Caki2 (cell line): ENCODE results near the gene WDR20. TPM values are rescaled to one million over a fixed set of nuclear protein-coding genes. Genes with fewer than 3 reads are reported as not detected.
"Not testable (repeated sequence)": the region's sequence is repeated elsewhere in the genome, so short reads cannot be mapped to it uniquely, and the experiment has no call there.

Experiments
- DNase-seq: peaks from one replicate; pipeline ENCODE4 v3.0.0-alpha.2; 2015; ENCODE audit warnings: low read depth
- in situ Hi-C: cut with HindIII; loops from 2 replicates; pipeline ENCODE4 v1.10.0; 2016; ENCODE audit warnings: low sequenced_read_pairs, low pct_unique_long_range_greater_than_20kb, mixed read lengths
- total RNA-seq: library from RNA; depleted of rRNA; stranded (reverse); fragments of >200 nt; shearing (Covaris generic); gene quantifications from 2 replicates; pipeline ENCODE4 v1.2.3, GENCODE V29; 2014; ENCODE audit warnings: low replicate concordance

WDR20 gene
- total RNA-seq, 1 experiment from 2014 or later, result 17.0 TPM

DNA sequence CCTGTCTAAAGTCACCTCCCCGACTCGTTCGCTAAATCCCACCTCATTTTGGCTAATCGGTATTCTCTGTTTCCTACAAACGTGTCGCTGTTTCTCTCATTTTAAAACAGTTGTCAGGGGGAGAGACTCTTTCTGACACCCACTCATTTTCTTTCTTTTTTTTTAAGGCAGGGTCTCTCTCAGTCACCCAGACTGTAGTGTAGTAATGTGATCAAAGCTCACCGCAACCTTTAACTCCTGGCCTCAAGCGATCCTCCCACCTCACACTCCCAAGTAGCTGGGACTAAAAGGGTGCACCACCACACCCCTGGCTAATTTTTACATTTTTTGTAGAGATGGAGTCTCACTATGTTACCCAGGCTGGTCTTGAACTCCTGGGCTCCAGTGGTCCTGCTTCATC is 19.1 kb downstream of the WDR20 start:
- in situ Hi-C loops, result no loop called here
- no peak for DNase-seq

DNA sequence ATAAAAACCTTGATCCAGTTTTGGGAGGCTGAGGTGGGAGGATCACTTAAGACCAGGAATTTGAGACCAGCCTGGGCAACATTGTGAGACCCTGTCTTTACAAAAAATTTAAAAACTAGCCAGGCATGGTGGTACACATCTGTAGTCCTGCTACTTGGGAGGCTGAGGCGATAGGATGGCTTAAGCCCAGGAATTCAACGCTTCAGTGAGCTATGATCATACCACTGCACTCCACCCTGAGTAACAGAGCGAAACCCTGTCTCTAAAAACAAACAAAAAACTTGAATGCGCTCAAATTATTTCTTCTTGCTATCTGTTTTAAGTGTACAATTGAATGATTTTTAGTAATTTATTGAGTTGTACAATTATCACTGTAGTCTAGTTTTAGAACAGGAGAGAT is 20.1 kb downstream of the WDR20 start:
- peak; percentile 56 for DNase-seq
- in situ Hi-C loops, result no loop called here

DNA sequence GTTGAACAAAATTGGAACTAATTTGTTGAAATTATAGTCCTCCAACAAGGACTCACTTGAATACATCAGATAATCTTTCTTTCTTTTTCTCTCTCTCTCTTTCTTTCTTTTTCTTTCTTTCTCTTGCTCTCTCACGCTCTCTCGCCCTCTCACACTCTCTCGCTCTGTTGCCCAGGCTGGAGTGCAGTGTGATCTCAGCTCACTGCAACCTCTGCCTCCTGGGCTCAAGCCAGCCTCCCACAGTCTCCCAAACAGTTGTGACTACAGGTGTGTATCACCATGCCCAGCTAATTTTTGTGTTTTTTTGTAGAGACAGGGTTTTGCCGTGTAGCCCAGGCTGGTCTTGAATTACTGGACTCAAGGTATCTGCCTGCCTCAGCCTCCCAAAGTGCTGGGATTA is 22.8 kb downstream of the WDR20 start:
- DNase-seq, result no peak
- in situ Hi-C loops, result no loop called here

DNA sequence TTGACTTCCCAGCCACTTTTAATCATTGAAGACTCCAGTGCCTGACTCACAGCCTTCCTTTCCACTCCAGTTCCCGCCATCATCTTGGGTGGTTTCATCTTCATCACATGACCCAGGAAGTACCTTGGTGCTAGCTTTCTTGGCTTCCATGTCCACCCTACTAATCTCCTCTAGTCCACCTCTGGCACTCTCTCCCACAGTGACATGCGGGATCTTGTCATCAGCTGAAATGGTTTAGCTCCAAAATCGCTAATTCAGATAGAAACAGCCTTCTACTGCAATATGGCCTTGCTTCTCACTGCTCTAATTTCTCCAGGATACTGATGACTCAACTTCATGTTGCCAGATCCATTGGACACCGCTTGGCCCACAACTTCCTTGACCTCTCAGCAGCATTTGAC is 24.5 kb downstream of the WDR20 start:
- in situ Hi-C loops, result no loop called here
- peak; percentile 78 for DNase-seq

DNA sequence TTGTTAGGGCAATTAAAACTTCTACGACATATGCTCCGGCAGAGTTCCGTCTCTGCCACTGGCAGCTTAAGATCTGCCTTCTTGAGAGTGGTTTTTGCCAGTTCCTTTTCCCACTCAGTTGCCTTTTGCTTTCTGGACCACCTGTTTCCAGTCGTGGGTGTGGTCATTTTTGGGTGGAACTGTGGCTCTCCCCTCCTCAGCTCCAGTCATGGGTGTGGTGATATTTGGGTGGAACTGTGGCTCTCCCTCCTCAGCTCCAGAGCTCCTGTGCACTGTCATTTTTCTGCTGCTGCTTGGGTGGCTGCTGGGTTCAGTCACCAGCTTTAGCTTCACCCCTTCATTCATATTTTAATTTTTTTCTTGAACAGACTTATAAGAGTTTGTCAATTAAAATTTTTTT is 25.3 kb downstream of the WDR20 start:
- in situ Hi-C loops, result no loop called here
- no peak for DNase-seq

DNA sequence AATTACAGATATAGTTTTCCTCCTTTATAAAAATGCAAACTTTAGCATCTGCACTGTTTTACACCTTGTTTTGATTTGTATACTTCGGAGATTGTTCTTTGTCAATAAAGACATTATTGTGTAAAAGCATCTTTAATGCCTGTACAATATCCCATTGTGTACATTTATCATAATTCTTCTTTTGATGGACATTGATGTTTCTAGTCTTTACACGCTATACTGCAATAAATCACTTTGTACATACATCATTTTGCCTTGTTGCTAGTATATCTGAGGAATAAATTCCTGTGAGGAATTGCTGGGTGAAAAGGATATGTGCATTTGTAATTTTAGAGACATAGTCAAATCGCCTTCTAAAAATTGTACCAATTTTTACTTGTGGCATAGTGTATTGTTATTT is 30.4 kb downstream of the WDR20 start:
- DNase-seq, result no peak
- in situ Hi-C loops, result no loop called here

DNA sequence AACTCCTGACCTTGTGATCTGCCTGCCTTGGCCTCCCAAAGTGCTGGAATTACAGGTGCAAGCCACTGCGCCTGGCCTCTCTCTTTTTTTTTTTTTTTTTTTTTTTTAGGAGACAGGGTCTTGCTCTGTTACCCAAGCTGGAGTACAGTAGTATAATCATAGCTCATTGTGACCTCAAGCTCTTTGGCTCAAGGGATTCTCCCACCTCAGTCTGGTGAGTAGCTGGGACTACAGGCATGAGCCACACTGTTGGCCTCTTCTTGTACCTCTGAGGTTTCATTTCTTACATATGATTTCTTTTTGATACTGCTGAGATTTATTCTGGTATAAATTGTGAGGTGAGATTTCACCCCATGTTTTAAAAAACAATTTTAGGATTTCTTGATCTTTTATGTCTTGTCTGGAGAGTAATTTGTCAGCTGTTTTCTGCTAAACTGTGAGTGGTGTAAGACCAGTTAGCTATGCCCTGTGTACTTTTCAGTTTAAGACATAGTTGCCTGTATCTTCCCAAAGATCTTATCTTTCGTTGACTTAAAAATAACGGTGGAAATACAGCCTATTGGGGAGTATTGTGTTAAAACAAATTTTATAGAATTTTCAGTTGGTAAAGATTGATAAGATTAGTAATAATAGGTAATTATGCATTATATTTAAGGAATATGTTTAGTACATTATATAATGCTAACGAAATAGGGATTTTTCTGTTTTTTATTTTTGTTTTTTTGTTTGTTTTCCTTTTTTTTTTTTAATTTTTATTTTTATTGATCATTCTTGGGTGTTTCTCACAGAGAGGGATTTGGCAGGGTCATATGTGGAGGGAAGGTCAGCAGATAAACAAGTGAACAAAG is 31.7 kb downstream of the WDR20 start:
- in situ Hi-C loops, result no loop called here
- no peak for DNase-seq

DNA sequence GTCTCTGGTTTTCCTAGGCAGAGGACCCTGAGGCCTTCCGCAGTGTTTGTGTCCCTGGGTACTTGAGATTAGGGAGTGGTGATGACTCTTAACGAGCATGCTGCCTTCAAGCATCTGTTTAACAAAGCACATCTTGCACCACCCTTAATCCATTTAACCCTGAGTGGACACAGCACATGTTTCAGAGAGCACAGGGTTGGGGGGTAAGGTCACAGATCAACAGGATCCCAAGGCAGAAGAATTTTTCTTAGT is 32.2 kb downstream of the WDR20 start:
- DNase-seq, in situ Hi-C loops: not testable (repeated sequence)

DNA sequence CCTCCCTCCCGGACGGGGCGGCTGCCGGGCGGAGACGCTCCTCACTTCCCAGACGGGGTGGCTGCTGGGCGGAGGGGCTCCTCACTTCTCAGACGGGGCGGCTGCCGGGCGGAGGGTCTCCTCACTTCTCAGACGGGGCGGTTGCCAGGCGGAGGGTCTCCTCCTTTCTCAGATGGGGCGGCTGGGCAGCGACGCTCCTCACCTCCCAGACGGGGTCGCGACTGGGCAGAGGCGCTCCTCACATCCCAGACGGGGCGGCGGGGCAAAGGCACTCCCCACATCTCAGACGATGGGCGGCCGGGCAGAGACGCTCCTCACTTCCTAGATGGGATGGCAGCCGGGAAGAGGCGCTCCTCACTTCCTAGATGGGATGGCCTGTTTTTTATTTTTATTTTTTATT is 33.0 kb downstream of the WDR20 start:
- in situ Hi-C loops, result not testable (repeated sequence)

DNA sequence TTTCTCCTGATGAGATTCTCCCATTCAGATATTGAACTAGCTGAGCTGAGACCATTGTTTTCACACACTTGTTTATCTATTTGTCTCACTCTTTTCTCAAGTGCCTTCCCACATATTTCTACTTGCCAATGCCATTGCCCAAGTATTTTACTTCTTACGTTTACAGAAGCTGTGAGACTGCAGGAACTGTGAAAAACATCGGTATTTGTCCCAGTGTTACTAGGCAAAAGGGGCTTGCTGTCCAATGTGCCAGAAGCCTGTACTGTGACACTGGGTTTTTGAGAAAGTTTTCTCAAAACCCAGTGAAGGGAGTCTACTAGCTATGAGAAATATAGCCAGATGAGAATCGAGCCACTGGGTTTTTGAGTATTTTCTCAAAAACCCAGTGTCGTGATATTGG is 37.5 kb downstream of the WDR20 start:
- no peak for DNase-seq
- in situ Hi-C loops, result no loop called here

More for the DNA sequence above, 33.0 kb downstream of the WDR20 start:
- DNase-seq, result not testable (repeated sequence)

DNA sequence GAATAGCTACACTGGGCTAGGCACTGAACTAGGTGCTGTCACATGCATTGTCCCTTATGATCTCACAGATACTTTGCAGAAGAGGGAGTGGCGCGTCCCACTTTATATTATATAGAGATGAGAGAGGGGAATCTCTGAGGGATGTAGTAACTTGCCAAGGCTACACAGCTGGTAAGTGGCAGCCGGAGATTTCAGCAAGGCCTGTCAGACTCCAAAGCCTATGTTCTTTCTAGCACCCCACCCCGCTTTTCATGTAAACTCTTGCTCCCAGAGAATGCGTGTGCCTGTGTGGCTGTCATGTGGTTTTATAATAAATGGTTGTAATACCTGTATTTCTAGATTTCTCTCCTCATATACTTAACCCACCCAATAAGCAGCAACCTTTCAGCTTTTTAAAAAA is 39.1 kb downstream of the WDR20 start:
- in situ Hi-C loops, result no loop called here

DNA sequence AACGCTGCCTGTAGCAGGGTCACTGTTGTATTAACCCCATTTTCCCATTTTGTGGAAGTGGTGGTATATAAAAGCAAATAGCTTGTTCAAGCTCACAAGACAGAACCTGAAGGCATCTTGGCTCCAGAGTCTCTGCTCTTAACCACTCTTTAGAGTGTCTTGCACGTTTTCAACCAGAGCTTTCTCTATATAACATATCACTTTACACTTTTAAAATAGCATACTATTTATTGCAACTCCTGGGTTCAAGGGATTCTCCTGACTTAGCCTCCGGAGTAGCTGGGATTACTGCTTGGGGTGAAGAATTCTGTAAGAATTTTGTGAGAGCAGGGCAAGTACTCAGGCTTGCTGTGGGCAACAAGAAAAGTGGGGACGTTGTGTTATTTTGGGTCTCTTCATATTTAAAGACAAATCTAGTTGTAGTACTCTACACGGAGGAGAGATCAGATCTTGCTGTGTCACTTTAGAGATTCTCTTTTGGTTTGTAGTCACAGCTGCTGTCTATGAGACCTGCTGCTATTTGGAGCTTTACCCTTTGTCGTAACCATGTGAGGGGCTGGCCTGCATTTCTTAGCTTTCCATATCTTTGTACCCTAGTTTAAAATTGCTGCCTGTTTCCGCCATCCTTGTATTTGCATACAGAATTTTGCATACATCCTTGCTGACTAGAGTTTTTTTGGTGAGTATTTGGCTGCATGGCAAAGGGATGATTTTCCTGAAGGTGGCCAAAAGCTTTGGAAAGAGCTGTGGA is 40.7 kb downstream of the WDR20 start:
- in situ Hi-C loops, result no loop called here
- DNase-seq, result no peak

More for the DNA sequence above, 39.1 kb downstream of the WDR20 start:
- no peak for DNase-seq

DNA sequence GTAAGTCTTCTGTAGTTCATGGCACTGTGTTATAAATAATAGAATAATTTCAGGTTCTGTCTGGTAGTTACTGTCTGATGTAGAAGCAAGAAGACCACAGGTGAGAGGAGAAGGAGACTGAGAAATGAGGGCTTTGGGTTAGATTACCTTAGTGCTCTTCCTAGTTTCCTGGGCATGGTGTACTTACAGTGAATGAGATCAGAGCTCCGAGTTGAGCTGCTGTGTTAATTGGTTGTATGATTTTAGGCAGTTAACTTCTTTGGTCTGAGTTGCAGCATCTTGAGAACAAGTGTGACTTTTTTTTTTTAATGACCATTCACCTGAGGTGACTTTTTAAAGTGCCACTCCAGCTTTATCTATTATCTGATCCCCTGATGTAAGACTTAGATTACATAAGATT is 41.5 kb downstream of the WDR20 start:
- DNase-seq, result no peak
- in situ Hi-C loops, result no loop called here

DNA sequence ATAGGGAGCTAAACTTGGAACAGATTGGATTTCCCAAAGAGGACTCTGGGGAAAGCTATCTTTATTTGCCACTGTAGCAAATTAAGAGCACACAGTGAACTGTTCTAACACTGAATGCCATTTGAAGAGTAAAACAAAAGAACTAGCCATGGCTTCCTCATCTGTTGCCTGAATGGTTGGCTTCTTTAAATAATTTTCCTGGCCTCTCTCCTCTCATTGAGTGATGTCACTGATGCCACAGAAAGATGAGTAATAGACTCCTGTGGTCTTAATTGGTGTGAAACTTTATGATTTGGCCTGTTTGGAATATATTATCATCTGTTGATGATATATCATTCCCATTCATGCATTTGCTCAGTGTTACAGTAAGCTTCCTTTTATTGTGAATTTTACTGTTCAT is 42.5 kb downstream of the WDR20 start:
- DNase-seq, result no peak
- in situ Hi-C loops, result no loop called here

DNA sequence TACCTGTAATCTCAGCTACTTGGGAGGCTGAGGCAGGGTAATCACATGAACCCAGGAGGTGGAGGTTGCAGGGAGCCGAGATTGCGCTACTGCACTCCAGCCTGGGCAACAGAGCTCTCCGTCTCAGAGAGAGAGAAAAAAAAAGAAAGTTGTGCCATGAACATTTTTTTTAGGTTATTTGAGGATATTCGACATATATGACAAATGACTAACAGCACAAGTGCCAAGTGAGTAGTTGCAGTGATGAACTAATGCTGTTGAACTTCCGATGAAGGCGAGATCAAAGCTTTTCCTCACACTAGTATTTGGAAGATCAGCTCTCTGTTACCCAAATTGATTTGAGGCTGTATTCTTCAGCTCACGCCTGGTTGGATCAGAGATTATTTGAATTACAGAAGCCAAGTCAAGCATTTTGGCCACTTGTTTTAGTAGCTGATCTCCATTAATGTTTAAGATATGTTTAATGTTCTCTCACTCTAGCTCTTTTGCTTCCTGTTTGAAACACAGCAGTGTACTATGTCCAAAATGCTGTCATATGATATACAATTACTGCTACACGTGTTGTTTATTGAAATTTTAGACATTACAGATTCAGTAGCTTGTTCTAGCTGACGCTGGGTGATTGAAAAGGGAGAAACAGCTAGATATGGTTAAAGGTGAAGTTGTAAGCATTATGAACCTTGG is 43.4 kb downstream of the WDR20 start:
- in situ Hi-C loops, result no loop called here
- DNase-seq, result no peak

DNA sequence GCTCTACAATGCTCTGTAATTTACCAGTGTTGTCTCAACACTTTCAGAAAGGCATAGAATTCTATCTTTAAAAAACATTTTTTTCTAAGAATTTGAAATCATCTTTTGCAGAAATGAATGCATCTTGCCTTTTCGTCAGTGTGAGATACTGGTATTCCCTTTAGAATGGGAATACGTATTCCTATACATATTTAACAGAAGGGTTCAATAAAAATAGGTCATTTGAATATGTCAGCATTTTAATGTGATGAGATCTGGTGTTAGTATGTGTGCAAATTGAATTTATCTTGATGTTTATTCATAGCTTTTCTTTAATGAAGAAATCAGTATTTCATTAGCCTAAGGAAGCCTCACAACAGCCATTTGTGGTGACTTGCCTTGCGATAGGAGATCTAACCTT is 44.2 kb downstream of the WDR20 start:
- DNase-seq, result no peak
- in situ Hi-C loops, result no loop called here

DNA sequence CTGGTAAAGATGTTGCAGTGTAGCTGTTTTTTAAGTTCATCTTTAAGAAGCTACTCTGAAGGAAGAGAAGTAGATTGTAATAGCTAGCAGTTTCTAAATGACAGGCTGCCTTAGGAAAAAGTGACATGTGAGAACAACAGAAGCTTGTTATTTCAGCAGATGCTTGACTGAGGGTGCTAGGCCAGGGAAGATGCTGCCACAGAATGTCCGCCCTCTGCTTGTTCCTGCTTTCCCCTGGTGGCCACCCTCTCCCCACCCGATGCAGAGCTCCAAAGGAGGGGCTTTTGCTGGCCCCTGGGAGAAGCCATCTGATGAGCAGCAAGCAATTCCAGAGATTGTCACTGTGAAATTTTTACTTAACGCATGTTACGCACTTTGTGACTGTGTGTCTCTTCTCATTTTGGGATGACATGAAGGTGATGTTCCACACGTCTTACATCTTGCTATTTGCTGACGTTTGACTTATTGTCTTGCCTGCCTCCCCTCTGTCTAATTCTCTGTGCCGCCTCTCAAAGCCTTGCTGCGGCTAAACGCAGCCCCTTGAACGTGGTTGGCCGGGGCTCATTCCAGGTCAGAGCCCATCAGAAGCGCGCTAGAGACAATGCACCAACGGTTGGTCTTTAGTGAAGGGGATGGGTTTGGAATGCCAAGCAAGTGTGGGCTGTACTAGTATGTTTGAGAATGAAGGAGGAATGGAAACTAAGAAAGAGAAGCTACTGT is 44.8 kb downstream of the WDR20 start:
- DNase-seq, result no peak
- in situ Hi-C loops, result no loop called here

DNA sequence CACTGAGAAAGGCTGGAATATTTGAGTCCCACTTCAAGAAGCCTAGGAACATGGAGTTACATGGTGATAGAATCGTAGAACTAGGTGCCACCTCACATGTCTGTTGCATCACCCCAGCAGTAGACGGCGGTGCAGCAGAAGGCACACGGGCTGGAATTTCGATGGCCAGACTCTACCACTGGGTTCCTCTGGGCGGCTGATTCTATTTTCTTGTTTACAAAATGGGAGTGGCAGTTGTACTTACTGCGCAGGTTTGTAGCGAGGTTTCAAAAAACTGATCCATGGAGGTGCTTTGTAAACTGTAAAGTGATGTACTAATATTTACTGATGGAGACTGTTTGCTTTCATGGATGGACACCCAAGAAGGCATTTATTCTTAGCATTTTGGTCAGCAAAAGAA is 45.7 kb downstream of the WDR20 start:
- in situ Hi-C loops, result no loop called here
- DNase-seq, result peak; percentile 63

DNA sequence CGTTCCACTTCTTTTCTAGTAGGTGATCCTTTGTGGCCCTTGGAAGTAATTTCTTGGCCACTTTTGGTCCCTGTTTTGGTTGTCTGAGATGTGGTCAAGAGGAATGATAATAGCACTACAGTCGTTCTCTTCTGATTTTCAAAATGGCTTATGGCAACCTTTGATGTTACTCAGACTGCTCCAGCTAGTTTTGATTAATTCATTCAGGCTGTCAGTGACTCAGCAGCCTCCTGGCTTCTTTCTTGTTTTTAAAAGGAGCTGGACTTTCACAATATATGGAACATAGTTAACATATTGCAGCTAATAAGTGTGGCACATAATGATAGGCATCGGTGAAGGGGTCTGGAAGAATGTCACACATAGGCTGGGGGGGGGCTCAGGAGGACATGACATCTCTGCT is 47.3 kb downstream of the WDR20 start:
- in situ Hi-C loops, result no loop called here
- peak; percentile 63 for DNase-seq
